HG03575 (cell line): Measurements from ENCODE around the gene LGALS13.

Experiments used
- ATAC-seq: cut with Tn5 transposase; IDR thresholded peaks from one replicate; pipeline ENCODE4 v1.9.1; 2021; ENCODE audit not compliant: unreplicated experiment, insufficient number of reproducible peaks, low FRiP score; ENCODE audit errors: extremely low read depth

The LGALS13 gene, protein sequence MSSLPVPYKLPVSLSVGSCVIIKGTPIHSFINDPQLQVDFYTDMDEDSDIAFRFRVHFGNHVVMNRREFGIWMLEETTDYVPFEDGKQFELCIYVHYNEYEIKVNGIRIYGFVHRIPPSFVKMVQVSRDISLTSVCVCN

GRCh38 chr19:39602224-39602623 is at the start of gene LGALS13:
Gene LGALS13, plus strand, starts transcription at chr19:39602524. Its CDS starts 45 bp downstream, at chr19:39602569.
- no peak for ATAC-seq

DNA sequence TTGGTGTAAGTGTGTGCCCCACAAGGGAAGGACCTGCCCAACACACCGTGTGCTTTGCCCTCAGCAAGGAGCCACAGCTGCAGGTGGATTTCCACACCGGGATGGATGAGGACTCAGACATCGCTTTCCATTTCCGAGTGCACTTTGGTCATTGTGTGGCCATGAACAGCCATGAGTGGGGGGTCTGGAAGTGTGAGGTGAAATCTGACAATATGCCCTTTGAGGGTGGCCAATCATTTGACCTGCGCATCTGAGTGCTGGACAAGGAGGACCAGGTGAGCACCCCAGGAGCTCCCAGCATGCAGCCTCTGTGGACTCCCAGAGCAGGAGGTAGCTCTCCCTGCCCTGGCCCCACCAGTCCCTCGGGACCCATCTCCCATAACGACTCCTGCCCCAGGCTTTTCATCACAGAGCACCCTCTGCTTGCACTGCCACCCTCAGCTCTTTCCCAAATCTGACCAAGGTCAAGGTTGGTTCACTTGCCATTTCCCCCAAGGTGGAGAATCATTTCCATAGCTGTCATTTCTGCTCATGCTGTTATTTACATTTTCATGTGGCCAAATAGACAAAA is 49.2 kb upstream of the LGALS13 start:
- no peak for ATAC-seq

- no peak for ATAC-seq
Observed at GRCh38 chr19:39554701-39555311, 47.5 kb upstream of the LGALS13 start.

- no peak for ATAC-seq
Observed at GRCh38 chr19:39555883-39556282, 46.4 kb upstream of the LGALS13 start.

DNA sequence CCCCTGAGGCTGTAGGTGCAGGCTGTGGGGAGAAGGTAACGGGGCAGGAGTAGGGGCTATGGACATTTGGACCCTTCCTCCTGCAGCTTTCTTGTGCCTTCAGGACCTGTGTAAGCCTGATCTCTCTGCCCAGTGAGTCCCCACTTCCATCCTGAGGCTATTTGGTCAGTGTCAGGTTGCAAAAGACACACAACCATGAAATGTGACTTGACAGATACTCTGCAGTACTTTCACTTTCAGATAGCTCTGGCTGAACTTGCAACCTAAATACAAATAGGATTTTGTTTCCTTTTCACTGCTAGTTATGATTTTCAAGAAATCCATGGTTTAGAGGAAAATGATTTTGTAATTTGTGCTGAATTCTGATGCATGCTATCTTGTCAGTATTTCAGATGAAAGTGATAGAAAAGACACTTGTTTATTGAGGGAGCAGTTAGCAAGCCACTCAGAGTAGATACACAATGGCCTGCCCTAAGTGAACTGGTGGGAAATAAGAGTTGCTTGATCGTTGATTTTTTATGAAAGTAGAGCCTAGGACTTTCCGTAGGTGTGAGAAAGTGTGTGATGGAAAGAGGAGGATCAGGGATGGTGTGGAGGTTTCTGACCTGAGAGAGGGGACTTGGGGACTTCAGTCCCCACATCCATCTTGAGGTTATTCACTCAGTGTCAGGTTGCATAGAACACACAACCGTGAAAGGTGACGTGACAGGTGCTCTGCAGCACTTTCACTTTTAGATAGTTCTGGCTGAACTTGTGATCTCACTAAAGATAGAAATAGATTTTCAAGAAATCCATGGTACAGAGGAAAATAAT is 44.3 kb upstream of the LGALS13 start:
- no peak for ATAC-seq

DNA sequence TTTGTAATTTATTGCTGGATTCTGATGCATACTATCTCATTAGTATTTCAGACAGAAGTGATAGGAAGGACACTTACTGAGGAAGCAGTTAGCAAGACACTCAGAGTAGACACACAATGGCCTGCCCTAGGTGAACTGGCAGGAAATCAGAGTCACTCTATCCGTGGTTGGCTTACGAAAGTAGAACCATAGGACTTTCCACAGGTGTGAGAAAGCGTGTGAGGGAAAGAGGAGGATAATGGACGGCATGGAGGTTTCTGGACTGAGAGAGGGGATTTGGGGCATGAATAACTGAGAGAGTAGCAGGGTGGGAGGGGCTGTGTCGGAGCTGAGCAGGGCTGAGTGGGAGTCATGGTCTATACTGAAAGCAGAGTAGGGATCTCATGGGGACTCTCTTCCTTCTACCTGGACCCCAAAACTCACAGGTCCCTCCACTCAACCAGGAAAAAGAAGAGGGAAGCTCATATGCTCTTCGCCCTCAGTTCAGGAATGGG is 43.7 kb upstream of the LGALS13 start:
- no peak for ATAC-seq

GRCh38 chr19:39563408-39563807 is 38.9 kb upstream of the LGALS13 start:
- no peak for ATAC-seq

DNA sequence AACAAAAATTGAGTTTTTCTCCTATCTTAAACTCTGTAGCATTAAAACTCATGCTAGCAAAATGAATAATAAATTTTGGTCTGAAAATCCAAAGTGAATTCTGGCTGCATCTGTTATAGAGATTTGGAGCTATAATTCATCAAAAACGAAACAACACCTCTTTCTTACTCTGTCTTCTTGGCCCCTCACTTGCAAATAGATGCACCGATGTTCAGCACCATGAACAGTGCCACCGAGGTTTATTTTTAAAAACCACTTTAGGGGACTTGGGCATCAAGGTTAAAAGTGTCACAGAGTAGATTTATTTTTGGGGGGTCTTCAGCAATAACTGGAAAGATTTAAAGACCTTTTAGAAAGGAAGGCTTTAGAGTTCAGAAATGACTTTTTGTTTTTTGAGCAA is 36.3 kb upstream of the LGALS13 start:
- ATAC-seq, result no peak

DNA sequence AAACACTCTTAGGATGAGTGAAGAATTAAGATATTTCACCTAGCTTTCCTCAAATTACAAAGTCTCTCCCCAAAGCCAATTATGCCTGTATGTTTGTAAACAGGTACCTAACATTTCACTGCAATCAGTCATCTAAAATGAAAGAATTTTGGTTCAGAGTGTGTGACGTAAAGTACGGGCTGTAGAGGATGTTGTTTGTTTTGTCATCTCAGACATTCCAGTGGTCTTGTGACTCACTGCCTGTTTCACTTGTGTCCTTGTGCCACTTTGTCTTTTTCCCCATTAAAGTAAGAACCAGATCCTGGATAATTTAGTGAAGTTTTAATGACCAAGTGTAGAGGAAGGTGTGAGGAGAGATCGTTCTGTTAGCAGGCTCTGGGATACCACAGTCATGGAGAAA is 33.7 kb upstream of the LGALS13 start:
- no peak for ATAC-seq

DNA sequence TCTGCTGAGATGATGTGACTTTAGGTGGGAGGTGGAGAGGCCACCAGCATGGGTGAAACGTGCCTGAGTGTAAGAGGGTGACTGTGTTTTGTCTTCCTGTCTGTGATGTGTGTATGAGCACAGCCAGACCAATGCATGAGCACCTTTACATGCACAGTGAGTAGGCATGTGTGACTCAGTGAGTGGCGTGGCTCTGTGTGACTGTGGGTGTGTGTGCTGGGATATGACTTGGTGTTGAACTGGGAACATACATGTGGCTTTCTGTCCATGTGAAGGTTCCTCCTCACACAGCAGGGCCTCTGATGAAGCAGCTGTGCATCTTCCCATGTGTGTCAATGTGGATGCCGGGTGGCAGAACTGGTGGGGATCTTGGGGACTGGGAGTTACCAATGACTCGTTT is 19.9 kb upstream of the LGALS13 start:
- ATAC-seq, result no peak

DNA sequence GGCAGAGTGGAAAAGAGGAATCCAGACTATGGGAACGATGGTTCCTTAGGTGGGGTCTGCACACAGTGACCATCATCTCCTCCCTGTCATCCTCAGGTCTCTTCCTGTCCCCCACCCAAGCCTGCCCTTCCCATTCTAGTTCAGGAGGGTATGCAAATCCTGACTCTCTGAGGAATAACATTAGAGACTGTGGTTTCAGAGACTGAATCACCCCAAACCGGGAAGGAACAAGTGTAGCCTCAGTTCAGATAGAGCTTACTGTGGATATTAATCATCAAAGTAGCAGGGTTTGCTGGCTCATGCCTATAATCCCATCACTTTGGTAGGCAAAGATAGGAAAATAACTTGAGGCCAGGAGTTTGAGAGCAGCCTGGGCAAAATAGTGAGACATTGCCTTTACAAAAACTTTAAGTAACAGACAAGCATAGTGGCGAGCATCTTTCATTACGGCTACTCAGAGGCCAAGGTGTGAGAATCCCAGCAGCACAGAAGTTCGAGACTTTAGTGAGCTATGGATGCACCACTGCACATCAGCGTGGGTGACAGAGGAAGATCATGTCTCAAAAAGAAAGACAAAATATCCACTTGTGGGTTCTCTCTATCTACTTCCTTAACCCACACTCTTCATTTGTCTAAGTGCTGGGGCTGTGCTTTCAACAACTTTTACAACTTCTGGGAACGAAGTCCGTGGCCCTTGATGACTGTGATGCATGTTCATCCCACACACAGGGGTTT is 19.3 kb upstream of the LGALS13 start:
- no peak for ATAC-seq

GRCh38 chr19:39587496-39587895 is 14.8 kb upstream of the LGALS13 start:
- ATAC-seq, result no peak

DNA sequence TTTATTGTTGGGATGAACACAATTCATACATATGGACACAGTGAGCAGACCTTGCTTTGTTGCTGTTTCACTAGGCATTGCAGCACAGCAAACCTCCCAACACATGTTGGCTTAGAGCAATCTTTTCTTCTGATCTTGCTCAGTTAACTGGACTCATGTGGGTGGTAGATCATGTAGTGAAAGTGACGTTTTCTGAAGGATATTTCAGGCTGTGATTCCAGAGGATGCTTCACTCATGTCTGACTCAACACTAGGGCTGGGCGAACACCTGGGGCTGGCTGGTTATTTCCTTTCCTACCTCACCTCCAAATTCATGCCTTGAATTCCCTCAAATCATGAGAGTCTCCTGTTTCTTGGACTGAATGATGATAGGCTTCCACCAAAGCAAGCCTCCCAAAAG is 14.3 kb upstream of the LGALS13 start:
- no peak for ATAC-seq

DNA sequence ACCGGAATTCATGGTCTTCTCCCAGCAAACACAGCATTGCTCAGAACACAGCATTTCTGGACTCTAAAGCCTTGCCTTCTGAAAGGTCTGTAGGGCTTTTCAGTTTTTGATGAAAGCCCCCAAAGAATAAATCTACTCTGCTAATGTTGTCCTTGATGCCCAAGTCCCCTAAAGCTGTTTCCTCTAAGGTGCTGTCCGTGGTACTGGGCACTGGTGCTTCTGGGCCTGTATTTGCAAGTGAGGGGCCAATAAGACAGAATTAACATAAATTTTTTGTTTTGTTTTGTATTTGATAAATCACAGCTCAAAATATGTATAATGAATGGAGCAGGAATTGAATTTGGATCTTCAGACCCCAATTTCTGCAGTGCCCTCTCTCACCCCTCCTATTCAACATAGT is 12.1 kb upstream of the LGALS13 start:
- ATAC-seq, result no peak

DNA sequence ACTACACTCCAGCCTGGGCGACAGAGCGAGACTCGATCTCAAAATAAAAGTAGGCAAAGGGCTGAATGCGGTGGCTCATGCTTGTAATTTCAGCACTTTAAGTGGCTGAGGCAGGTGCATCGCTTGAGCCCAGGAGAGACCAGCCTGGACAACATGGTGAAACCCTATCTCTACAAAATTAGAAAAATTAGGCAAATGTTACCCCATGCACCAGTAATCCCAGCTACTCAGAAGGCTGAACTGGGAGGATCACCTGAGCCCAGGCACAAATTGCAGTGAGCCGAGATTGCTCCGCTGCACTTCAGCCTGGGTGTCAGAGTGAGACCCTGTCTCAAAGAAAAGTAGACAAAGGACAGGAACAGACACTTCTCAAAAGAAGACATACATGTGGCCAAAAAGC is 9.9 kb upstream of the LGALS13 start:
- no peak for ATAC-seq

DNA sequence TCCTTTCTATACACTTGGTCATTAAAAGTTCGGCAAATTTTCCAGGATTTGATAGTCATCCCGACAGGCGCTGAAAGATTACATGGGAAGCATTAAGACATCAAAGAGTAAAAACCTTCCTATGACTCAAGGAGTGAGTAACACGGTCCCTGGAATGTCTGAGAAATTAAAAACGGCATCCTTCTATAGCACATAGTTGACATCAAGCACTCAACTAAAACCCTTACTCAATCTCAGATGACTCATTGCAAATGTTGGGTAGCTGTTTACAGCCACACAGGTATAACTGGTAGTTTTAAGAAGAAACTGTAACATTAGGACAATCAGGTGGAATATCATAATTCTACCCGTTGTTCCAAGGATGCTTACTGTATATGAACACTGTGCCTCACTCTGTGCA is 6.4 kb upstream of the LGALS13 start:
- no peak for ATAC-seq

DNA sequence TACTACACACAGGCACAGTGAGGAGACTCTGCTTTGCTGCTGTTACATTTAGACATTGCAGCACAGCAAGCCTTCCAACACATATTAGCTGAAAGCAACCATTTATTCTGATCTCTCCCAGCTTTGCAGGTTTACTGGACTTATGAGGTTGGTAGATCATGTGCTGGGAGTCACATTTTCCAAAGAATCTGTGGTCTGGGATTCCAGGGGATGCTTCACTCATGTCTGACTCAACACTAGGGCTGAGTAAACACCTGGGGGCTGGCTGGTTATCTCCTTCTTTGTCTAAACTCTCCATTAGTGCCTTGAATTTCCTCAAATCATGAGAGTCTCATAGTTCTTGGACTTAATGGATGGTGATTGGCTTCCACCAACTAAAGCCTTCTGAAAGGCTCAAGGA is 5.4 kb upstream of the LGALS13 start:
- no peak for ATAC-seq

DNA sequence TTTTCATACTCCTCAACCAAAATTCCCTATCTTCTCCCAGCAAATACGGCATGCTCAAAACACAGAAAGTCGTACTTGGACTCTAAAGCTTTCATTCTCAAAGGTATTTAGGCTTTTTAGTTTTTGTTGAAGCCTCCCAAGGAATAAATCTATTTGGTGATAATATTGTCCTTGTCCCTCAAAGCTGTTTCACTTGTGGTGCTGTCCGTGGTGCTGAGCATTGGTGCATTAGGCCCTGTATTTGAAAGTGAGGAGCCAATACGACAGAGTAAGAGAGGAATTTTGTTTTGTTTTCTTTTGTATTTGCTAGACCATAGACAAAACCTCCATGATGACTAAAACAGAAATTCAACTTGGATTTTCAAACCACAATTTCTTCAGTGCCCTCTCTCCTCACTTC is 3.2 kb upstream of the LGALS13 start:
- no peak for ATAC-seq

GRCh38 chr19:39603825-39604224 is 1.5 kb downstream of the LGALS13 start:
- no peak for ATAC-seq
